ENCODE data around the gene SLC22A23.

Gene SLC22A23

GRCh38 chr6:3299221-3299620 is 157.6 kb downstream of the SLC22A23 start:
- Histone ChIP-seq H3K27me3 (ENCODE audit: insufficient read depth, low read length) (no peaks in the 10 kb centered on the region), H3K4me3 (ENCODE audit: low read length) (no peak overlapping the region), H3K9me3 (ENCODE audit: insufficient read depth, low read depth, low read length) (no peaks in the 10 kb centered on the region), H3K4me1 (ENCODE audit: insufficient read depth, low read length) (no peaks in the 10 kb centered on the region), H3K9ac (ENCODE audit: low read depth, low read length) (no peak overlapping the region), H3K27ac (ENCODE audit: low read length) (no peak overlapping the region), H3K36me3 (ENCODE audit: insufficient read depth, low read depth, low read length) (peaks cover 11% of the 10 kb centered on the region)

- Histone ChIP-seq H3K27ac (ENCODE audit: low read length) (no peak overlapping the region), H3K4me3 (ENCODE audit: low read length) (no peak overlapping the region), H3K36me3 (ENCODE audit: insufficient read depth, low read depth, low read length) (peaks cover 11% of the 10 kb centered on the region), H3K9ac (ENCODE audit: low read depth, low read length) (no peak overlapping the region), H3K9me3 (ENCODE audit: insufficient read depth, low read depth, low read length) (no peaks in the 10 kb centered on the region), H3K27me3 (ENCODE audit: insufficient read depth, low read length) (no peaks in the 10 kb centered on the region), H3K4me1 (ENCODE audit: insufficient read depth, low read length) (no peaks in the 10 kb centered on the region)
Observed at GRCh38 chr6:3297909-3298308, 158.9 kb downstream of the SLC22A23 start.

- no peaks in the 10 kb centered on the region for H3K27me3 ChIP-seq (ENCODE audit: insufficient read depth, low read length)
- H3K4me3 ChIP-seq (ENCODE audit: low read length), result no peak overlapping the region
- no peaks in the 10 kb centered on the region for H3K9me3 ChIP-seq (ENCODE audit: insufficient read depth, low read depth, low read length)
- no peaks in the 10 kb centered on the region for H3K4me1 ChIP-seq (ENCODE audit: insufficient read depth, low read length)
- H3K36me3 ChIP-seq (ENCODE audit: insufficient read depth, low read depth, low read length), result peaks cover 11% of the 10 kb centered on the region
- no peak overlapping the region for H3K27ac ChIP-seq (ENCODE audit: low read length)
- no peak overlapping the region for H3K9ac ChIP-seq (ENCODE audit: low read depth, low read length)
Observed at GRCh38 chr6:3297006-3297405, 159.8 kb downstream of the SLC22A23 start.

- Histone ChIP-seq H3K9ac (ENCODE audit: low read depth, low read length) (no peak overlapping the region), H3K27ac (ENCODE audit: low read length) (no peak overlapping the region), H3K27me3 (ENCODE audit: insufficient read depth, low read length) (no peaks in the 10 kb centered on the region), H3K4me3 (ENCODE audit: low read length) (no peak overlapping the region), H3K36me3 (ENCODE audit: insufficient read depth, low read depth, low read length) (peaks cover 11% of the 10 kb centered on the region), H3K9me3 (ENCODE audit: insufficient read depth, low read depth, low read length) (no peaks in the 10 kb centered on the region), H3K4me1 (ENCODE audit: insufficient read depth, low read length) (no peaks in the 10 kb centered on the region)
Observed at GRCh38 chr6:3296537-3296936, 160.3 kb downstream of the SLC22A23 start.

- Histone ChIP-seq H3K36me3 (ENCODE audit: insufficient read depth, low read depth, low read length) (peaks cover 11% of the 10 kb centered on the region), H3K27me3 (ENCODE audit: insufficient read depth, low read length) (no peaks in the 10 kb centered on the region), H3K4me3 (ENCODE audit: low read length) (no peak overlapping the region), H3K9ac (ENCODE audit: low read depth, low read length) (no peak overlapping the region), H3K9me3 (ENCODE audit: insufficient read depth, low read depth, low read length) (no peaks in the 10 kb centered on the region), H3K4me1 (ENCODE audit: insufficient read depth, low read length) (no peaks in the 10 kb centered on the region), H3K27ac (ENCODE audit: low read length) (no peak overlapping the region)
Observed at GRCh38 chr6:3296078-3296477, 160.8 kb downstream of the SLC22A23 start.

- Histone ChIP-seq H3K36me3 (ENCODE audit: insufficient read depth, low read depth, low read length) (peaks cover 11% of the 10 kb centered on the region), H3K27me3 (ENCODE audit: insufficient read depth, low read length) (no peaks in the 10 kb centered on the region), H3K27ac (ENCODE audit: low read length) (no peak overlapping the region), H3K4me3 (ENCODE audit: low read length) (no peak overlapping the region), H3K9ac (ENCODE audit: low read depth, low read length) (no peak overlapping the region), H3K4me1 (ENCODE audit: insufficient read depth, low read length) (no peaks in the 10 kb centered on the region), H3K9me3 (ENCODE audit: insufficient read depth, low read depth, low read length) (no peaks in the 10 kb centered on the region)
Observed at GRCh38 chr6:3294921-3295871, 161.7 kb downstream of the SLC22A23 start.

- no peak overlapping the region for H3K9ac ChIP-seq (ENCODE audit: low read depth, low read length)
- no peak overlapping the region for H3K27ac ChIP-seq (ENCODE audit: low read length)
- H3K9me3 ChIP-seq (ENCODE audit: insufficient read depth, low read depth, low read length), result no peaks in the 10 kb centered on the region
- H3K4me3 ChIP-seq (ENCODE audit: low read length), result no peak overlapping the region
- peaks cover 11% of the 10 kb centered on the region for H3K36me3 ChIP-seq (ENCODE audit: insufficient read depth, low read depth, low read length)
- H3K27me3 ChIP-seq (ENCODE audit: insufficient read depth, low read length), result no peaks in the 10 kb centered on the region
- H3K4me1 ChIP-seq (ENCODE audit: insufficient read depth, low read length), result no peaks in the 10 kb centered on the region
Observed at GRCh38 chr6:3294396-3294795, 162.5 kb downstream of the SLC22A23 start.

GRCh38 chr6:3293271-3294155 is 163.3 kb downstream of the SLC22A23 start:
- H3K9me3 ChIP-seq (ENCODE audit: insufficient read depth, low read depth, low read length), result no peaks in the 10 kb centered on the region
- H3K9ac ChIP-seq (ENCODE audit: low read depth, low read length), result no peak overlapping the region

GRCh38 chr6:3292431-3293197 is 164.2 kb downstream of the SLC22A23 start:
- no peaks in the 10 kb centered on the region for H3K4me1 ChIP-seq (ENCODE audit: insufficient read depth, low read length)
- H3K9ac ChIP-seq (ENCODE audit: low read depth, low read length), result no peak overlapping the region
- H3K27ac ChIP-seq (ENCODE audit: low read length), result no peak overlapping the region
- H3K4me3 ChIP-seq (ENCODE audit: low read length), result no peak overlapping the region
- H3K36me3 ChIP-seq (ENCODE audit: insufficient read depth, low read depth, low read length), result peaks cover 7% of the 10 kb centered on the region
- H3K9me3 ChIP-seq (ENCODE audit: insufficient read depth, low read depth, low read length), result no peaks in the 10 kb centered on the region
- H3K27me3 ChIP-seq (ENCODE audit: insufficient read depth, low read length), result no peaks in the 10 kb centered on the region

More at GRCh38 chr6:3293271-3294155, 163.3 kb downstream of the SLC22A23 start:
- H3K27me3 ChIP-seq (ENCODE audit: insufficient read depth, low read length), result no peaks in the 10 kb centered on the region
- peaks cover 11% of the 10 kb centered on the region for H3K36me3 ChIP-seq (ENCODE audit: insufficient read depth, low read depth, low read length)
- no peak overlapping the region for H3K4me3 ChIP-seq (ENCODE audit: low read length)
- no peak overlapping the region for H3K27ac ChIP-seq (ENCODE audit: low read length)
- H3K4me1 ChIP-seq (ENCODE audit: insufficient read depth, low read length), result no peaks in the 10 kb centered on the region

- no peak overlapping the region for H3K4me3 ChIP-seq (ENCODE audit: low read length)
- H3K27ac ChIP-seq (ENCODE audit: low read length), result no peak overlapping the region
- H3K4me1 ChIP-seq (ENCODE audit: insufficient read depth, low read length), result no peaks in the 10 kb centered on the region
- peaks cover under 1% of the 10 kb centered on the region; the same call in 1 of the 2 replicates for H3K36me3 ChIP-seq (ENCODE audit: insufficient read depth, low read depth, low read length)
- H3K9me3 ChIP-seq (ENCODE audit: insufficient read depth, low read depth, low read length), result no peaks in the 10 kb centered on the region
- H3K9ac ChIP-seq (ENCODE audit: low read depth, low read length), result no peak overlapping the region
- no peaks in the 10 kb centered on the region for H3K27me3 ChIP-seq (ENCODE audit: insufficient read depth, low read length)
Observed at GRCh38 chr6:3291987-3292386, 164.9 kb downstream of the SLC22A23 start.

GRCh38 chr6:3291346-3291745 is 165.5 kb downstream of the SLC22A23 start:
- no peaks in the 10 kb centered on the region for H3K9me3 ChIP-seq (ENCODE audit: insufficient read depth, low read depth, low read length)
- no peak overlapping the region for H3K9ac ChIP-seq (ENCODE audit: low read depth, low read length)
- H3K27ac ChIP-seq (ENCODE audit: low read length), result no peak overlapping the region
- no peak overlapping the region for H3K4me3 ChIP-seq (ENCODE audit: low read length)
- no peaks in the 10 kb centered on the region for H3K27me3 ChIP-seq (ENCODE audit: insufficient read depth, low read length)
- no peaks in the 10 kb centered on the region for H3K4me1 ChIP-seq (ENCODE audit: insufficient read depth, low read length)
- no peaks in the 10 kb centered on the region; the same call in 1 of the 2 replicates for H3K36me3 ChIP-seq (ENCODE audit: insufficient read depth, low read depth, low read length)

Measured in iPS-20b (cell line).